HUDEP-2 (cell line): Measurements from ENCODE around the gene SULT1E1.

Source experiments
- DNase-seq, 76 experiments: peaks; one replicate each; lab custom pipeline; 2025; ENCODE audit not compliant: unreplicated experiment in 76 of 76; lab: John Stamatoyannopoulos, UW

The SULT1E1 gene, protein sequence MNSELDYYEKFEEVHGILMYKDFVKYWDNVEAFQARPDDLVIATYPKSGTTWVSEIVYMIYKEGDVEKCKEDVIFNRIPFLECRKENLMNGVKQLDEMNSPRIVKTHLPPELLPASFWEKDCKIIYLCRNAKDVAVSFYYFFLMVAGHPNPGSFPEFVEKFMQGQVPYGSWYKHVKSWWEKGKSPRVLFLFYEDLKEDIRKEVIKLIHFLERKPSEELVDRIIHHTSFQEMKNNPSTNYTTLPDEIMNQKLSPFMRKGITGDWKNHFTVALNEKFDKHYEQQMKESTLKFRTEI

DNA sequence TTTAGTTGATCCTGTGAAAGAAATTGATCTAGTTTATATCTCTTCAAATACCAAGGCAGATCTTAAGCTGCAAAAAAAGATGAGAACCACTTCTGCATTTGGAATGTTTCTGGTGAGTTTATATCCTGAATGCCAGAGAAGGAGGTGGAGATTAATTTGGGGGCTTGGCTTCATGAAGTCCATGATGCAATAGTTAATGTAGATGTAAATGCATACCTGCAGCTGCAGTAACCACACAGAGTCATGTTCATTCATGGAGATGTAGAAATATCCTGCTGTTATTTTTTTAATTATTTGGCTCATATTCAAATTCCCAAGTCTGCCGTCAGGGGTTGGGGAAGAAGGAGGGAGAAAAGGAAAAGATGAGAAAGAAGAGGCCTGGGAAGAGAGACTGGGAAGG is at the start of gene SULT1E1:
Gene SULT1E1, minus strand, starts transcription at position 94 of the 400 bp plus-strand sequence. CDS start 2,501 bp downstream, outside the sequence.
- no peak for DNase-seq

DNA sequence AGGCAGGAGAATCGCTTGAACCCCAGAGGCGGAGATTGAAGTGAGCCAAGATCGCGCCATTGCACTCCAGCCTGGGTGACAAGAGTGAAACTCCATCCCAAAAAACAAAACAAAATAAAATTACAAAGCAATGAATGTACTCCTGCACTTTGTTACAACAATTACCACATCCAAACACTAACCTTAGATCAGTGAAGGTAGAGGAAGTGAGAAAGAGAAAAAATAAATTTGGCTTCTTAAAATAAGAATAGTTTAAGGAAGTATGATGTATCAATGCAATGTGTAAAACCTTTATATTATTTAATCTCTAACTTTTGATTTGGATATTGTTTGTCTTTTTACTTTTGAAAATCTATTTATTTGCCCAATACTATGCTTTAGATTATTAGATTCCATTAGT is 49.2 kb upstream of the SULT1E1 start:
- no peak for DNase-seq

DNA sequence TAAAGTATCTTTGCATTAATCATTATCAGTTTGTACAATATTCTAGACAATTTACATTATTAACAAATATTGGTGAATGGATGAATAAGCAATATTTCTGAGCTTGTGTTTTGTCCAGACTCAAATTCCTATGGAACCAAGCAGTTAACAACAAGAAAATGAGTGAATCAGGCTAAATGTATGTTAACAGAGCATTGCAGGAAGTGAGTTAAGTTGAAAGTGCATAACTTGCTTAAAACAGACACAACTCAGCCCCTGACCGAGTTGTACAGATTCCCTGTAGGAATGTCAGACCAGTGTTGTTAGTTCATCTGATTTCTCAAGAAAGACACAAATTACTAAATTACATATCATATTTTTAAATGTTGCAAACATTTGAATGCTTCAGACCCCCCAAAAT is 47.2 kb upstream of the SULT1E1 start:
- no peak for DNase-seq

DNA sequence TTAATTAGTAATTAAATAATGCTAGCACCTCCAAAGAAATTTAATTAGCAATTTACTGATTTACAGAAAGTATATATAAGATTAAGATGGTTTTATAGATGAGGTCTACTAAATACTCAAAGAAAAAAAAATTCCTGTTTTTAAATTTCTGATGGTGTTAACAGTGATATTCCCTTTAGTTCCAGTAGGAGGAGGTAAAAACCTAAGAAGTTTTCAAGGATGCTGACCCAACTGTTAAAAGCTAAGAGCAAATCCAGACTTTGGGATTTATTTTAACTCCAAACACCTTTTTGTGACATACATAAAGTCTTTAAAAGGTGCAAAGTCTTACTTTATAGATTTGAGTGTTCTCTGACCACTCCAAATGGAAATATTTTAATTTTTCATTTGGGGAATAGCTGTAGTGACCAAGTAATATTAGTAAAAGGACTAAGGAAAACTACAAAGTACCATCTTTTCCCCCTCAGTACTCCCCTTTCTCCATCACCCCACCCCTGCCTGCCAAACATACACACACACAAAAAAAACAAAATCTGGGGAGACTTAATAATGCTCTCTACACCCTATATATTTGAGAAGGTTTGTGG is 36.7 kb upstream of the SULT1E1 start:
- peak in 1 of 76 experiments; percentile 4 for DNase-seq

DNA sequence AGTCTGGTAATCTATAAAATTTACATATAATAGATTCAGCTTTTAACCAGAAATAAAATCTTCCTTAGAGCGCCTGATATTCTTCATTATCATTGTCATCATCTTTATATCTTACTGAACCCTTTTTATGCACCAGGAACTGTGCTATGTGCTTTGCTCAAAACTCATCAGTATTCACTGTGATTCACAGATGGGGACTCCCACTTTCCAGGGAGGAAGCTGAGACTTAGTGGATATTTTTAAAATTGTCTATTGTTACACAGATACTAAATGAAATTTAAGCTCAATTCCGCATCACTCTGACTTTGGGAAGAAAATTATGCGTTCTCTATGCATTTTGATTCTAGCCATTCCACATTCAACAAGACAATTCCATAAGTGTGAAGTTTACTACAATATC is 34.8 kb upstream of the SULT1E1 start:
- no peak for DNase-seq

DNA sequence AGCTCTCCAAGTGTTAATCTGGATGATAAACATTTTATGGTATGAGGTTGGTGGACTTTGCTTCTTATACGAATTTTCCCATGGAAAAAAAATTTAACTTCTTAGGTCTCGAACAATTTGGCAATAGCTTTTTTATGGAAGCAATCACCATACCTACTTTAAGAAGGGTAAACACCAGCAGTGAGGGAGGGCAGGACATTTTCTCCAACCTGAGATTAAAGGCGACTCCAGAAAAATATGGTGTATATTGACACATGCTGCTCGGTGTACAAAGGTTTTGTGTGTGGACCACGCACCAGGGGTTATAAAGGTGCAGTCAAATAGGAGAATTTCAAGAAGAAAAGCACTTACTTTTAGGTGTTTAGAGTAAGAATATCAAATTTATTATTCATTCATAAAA is 34.2 kb upstream of the SULT1E1 start:
- DNase-seq = no peak

DNA sequence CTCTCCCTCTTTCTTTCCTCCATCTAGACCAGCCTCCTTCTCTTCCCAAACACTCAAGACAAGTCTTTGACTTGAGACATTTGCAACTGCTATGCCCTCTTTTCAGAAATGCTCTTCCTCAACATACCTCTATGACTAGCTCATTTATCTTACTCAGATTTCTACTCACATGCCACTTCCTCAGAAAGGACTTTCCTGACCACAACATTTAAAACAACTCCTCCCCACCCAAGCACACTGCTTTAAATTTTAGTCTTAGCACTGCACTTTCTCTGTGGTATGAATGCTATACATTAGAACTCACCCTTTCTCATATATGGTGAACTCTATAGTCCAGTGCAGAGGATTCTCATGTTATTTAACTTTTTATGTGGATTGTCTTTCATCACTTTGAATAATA is 28.4 kb upstream of the SULT1E1 start:
- DNase-seq = no peak

DNA sequence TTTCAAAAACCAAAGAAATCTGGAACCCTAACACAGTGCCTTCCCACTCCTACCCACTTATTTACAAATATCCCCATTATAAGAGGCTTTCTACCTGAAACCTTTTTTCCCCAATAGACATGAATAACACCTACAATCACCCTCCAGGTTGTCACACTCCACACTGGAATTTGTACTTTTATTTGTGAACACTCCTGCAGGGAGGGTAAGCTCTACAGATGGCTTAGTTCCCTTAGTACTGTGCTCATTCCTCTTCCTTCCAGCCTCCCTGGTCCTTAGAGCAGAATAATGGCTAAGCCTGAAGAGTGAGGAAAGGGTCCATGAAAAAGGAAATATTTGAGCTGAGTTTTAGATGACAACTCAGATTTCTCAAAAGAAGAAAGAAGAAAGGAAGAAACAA is 22.2 kb upstream of the SULT1E1 start:
- no peak for DNase-seq

DNA sequence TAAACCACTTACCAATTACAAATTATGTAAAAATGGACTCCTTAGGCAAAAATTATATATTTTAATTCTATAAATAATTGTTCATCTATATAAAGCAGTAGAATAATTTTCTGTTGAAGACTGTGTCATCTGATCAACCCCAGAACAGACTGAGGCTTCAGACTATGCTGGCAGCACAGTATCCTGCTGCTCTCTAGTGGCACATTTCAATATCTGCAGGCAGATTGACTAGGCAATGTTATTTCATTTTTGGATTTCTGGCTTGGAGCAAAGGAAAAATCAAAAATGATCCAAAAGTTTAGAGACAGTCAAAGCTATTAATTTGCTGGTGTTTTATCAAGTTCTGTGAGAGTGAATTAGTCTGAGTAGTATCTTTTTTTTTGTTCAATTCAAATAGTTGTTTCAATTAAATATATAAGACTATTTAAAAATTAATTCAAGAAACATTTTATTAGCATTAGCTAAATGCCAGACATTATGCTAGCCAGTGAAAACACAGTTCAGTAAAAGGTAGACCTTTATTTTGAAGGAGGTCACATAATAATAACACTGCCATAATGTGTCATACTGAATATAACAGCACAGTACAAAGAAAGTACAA is 21.3 kb upstream of the SULT1E1 start:
- DNase-seq = peak in 21 of 76 experiments; percentile 0 to 43 (median 20)

DNA sequence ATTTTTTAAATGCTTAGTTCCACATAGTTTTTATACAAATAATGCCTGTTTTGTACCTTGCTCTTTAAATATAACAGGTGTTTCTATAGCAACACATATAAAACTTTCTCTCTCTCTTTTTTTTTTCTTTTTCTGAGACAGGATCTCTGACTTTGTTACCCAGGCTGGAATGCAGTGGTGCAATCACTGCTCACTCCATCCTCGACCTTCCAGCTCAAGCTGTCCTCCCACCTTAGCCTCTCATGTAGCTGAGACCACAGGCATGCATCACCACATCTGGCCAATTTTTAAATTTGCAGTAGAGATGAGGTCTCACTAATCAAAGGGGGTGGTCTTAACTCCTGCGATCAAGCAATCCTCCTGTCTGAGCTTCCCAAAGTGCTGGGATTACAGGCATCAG is 18.3 kb upstream of the SULT1E1 start:
- DNase-seq = no peak

DNA sequence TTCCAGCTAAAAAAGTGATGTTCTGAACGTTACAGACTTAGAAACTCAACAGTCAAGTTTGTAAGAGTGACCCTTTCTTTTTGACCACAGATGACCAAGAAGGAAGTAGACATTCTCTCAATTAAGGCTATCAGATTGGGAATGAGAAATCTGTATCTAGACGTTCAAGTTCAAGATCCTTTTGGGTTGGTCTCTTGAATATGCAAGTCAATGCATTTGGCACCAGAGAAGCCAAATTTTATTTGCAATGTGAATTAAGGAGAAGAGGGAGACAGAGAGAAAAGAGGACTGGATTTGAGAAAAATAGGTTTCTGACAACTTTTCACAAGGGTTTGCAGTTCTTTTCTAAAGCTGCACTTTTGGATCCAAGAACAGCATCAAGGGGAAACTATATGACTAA is 17.5 kb upstream of the SULT1E1 start:
- DNase-seq = no peak

DNA sequence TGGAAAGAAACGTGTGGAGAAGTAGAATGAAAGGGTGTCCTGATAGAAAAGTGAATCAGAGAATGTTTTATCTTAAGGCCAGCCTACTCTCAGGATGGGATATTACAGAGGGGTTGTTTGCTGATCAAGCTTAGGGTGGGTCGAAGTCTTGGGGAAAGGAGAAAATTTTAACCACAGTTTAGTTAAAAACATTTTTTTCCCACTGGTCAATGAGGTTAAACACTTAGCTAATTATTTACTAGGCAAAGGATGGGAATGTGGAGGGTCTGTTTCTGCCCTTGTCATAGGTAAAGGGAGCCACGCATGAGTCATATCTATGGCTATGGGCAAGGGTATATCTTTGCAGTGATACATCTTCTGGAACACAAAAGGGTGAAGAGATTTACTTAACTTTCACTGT is 16.1 kb upstream of the SULT1E1 start:
- no peak for DNase-seq

DNA sequence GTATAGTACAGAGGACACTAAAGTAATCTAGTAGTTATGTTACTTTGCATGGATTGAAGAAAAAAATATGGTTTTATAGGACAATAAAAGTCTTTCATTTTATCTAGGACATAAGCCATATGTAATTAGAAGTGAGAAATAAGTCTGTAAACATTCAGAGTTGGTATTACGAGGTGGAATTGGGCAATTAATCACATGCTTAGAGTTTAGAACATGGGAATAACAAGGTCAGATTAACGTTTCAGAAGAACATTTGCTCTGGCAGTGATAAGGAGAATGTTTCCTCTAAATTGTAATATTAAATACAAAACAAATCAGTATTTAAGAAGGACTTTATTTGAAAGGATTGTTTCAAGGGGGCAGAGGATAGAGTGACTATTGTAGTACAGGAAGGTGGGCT is 15.6 kb upstream of the SULT1E1 start:
- DNase-seq = no peak

DNA sequence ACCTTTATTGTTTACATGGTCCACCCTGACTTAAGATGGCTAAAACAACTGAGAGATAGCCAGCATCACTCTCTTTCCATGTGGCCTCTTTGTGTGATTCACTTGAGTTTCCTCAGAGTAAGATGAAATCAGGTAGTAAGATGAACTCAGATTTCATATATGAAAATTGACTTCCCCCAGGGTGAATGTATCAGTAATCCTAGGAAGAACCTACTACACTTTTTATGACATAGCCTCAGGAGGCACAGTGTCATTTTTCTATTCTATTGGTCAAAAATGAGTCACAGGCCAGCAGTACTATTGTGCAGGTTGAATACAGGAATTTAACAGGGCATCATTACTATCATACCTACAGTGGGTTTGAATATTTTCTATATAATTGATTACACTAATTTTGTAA is 14.6 kb upstream of the SULT1E1 start:
- no peak for DNase-seq

DNA sequence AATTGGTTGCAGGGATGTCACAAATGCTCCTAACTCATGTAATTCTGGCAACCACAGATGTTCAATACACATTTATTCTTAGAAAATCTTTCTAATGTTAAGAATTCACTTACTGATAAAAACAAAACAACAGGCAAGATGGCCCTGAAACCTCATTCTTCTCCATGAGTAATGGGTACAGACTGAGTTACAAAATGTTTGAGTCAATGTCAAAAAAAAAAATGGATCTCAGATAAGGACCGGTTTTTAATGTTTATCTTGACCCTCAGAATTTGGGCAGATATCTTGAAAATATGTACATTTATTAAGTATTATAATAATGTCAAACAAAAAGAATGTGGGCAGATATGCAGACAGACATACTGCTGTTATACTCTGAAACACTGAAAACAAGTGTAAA is 1.8 kb upstream of the SULT1E1 start:
- DNase-seq = no peak

DNA sequence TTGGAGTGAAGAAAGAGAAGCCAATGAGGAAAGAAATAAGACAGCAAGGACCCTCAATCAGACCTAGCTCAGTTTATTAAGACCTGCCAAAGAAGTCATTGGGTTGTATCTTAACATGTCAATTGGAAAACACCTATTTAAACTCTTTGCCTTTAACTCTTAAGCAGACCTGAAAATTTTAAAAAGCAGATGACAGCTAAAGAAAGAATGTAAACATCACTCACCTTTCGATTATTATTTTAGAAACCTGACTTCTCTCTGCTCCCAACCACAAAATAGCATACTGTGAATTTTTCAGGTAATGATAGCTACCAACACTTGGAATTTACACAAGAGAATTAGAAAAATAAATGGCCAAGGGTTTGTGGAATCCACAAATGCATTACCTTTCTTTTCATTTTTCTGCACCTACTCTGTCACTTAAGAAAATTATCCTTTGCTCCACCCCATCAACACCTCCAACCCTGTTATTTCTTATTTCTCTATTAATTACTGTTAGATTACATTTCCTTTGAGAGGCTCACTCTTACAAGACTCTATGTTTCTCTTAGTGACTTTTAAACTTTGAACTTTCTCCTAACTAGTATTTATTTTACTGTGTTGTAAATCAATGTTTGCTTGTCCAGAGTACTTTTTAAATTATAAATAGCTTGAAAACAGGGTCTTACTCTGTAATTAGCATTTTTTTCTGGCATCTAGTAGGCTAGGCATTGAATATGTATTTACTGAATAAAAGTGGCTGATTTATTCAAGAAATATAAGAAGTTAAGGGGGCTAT is 765 bp upstream of the SULT1E1 start:
- no peak for DNase-seq

DNA sequence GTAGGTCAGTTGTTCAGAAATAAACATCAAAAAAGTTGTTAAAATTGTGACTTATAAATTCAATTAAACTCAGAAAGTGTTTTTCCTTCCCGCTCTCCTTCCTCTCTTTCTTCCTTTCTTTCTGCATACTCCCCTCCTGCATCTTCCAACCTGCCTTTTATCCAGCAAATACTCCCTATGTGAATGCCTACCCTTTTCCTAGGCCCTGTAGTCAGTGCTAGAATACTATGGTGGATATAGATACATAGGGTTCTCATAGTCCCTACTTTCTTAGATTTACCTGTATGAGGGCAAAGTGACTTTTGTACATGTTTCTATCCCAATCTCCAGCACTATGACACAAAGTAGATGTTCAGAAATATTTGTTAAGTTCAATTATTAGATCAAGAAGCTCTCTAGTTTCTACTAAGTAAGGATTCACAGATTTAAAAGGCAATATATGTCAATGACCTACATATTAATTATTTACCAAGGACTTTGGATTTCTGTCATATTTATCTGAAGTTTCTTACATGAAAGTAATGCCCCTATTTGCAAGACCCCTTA is 732 bp downstream of the SULT1E1 start:
- DNase-seq = no peak

DNA sequence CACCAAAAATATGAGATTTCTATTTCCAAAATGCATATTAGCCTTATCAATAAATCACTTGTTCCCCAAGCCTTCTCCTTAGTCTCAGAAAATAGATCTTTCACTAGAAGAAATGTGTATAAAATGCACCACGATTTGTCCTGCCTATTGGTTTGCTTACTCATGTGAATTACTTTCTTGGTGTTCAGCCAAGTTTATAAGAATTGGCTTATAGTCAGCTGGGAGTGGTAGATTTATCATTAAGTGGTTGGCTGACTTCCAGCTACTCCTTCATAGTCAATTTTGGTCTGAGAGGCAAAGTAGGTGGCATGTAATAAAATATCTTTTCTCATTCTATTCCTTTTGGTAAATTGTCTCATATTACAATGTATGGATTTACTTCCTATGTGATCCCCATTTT is 1.3 kb downstream of the SULT1E1 start:
- DNase-seq = peak in 29 of 76 experiments; percentile 4 to 79 (median 41)

DNA sequence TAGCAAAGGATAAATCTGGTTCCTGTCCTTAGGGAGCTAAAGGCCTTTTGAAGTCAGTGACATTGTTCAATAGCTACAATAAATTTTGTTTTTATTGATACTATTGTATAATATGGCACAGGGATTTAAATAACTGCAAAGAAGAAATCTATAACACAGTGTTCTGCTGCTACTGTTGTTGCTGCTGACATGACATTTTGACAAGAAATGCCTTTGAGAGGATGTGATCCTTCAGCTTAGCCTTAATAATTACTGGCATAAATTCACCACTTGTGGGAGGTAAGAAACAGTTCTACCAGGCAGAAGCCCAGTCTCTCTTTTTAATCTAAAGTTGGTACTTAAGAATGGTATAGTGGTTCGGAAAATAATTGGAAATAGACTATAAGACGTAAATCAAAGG is 4.1 kb downstream of the SULT1E1 start:
- no peak for DNase-seq

DNA sequence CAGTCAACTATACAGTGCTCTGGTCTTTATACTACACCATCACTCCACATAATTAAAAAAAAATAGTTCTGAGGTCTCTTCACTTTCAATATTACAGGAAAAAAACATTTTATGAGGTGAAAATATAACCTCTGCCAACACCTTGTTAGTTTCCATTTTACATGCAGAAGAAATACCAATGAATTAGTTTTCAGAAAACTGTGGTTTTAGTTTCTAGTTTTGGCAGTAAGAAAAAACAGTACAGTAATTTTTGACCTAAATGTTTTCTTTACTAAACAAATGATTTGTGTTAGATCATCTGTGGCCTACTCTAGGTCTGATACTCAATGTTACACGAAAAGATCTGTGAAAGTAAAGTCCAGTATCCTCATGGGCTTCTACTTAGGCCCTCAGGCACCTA is 10.0 kb downstream of the SULT1E1 start:
- DNase-seq = no peak

DNA sequence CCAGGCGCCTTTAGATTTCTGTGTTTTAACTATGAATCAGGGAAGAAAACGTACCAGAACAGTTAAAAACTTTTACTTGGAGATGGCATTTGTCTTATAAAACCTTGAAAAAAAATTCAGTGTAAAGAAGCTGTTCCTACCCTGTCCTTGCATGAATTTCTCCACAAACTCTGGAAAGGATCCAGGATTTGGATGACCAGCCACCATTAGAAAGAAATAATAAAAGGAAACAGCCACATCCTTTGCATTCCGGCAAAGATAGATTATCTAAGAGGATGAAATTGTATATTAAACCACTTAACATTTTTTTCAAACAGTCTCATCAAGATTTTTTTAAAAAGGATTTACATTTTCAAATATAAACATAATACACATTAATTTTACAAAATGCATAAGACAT is 10.6 kb downstream of the SULT1E1 start:
- DNase-seq = no peak
